ENCODE data around the gene ENTREP1. TPM values are rescaled to one million over a fixed set of nuclear protein-coding genes. Genes with fewer than 3 reads are reported as not detected.

ENTREP1 gene
- total RNA-seq, 1 experiment from 2014 or later: 0.35 TPM

DNA sequence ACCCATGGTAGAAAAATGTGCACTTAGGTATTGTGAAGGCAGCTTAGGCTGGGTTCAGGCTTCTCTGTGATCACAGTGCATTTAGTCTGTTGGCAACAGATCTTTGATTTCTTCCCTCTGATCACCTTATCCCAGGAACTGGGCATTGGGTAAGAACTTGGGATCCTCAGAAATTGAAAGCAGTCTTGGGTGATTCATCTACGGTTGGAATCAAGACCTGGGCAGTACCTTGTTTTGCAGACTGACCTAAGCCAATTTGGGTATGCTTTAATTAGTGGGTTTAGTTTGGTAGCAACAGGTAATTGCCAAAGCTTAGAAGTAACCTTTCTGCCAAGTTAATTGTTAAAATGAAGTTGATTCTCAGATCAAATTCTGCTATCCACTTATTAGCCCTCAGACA is 17.8 kb downstream of the ENTREP1 start:
- CTCF ChIA-PET: no interaction called here
- intact Hi-C loops (cut with micrococcal nuclease; ENCODE audit: unreplicated experiment): no loop called here
- no TSS peak for BruUV-seq (replicated peaks)

DNA sequence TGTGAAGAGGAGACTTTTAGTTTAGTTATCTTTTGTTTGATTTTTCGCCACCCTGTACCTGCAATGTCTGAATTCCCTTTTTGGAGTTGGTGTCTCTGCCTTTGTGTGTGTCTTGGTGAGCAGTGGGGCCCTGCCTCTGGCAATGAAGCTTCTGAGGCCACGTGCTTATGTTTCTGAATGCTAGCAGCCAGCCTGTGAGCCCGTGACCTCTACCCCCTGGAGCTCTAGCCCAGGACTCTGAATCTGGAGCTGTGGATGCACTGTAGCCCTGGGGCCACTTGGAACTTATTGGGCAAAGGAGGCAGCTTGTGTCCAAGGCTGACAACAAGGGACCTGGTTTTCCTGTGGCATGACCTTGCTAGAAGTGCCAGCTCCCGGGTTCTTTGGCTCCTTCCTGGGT is 19.4 kb downstream of the ENTREP1 start:
- H3K4me3 ChIP-seq: no peak overlapping the region
- no peaks in the 10 kb centered on the region for H3K79me2 ChIP-seq (ENCODE audit: low read depth)
- H3K27me3 ChIP-seq (ENCODE audit: insufficient read depth, low read depth): no peaks in the 10 kb centered on the region
- H4K20me1 ChIP-seq (ENCODE audit: insufficient read depth): no peaks in the 10 kb centered on the region
- H3K27ac ChIP-seq: no peak overlapping the region
- H2AFZ ChIP-seq: no peak overlapping the region
- no peak for TF ChIP-seq EZH2 (IDR thresholded peaks at IDR 0.05; ENCODE audit: low read depth)
- no peak for TF ChIP-seq CTCF (conservative IDR thresholded peaks at IDR 0.05)
- intact Hi-C loops (cut with micrococcal nuclease; ENCODE audit: unreplicated experiment): no loop called here
- ChIA-PET POLR2A (ENCODE audit: unreplicated experiment) (interaction anchor here (0.6 kb wide), 2 partner anchors 10 to 41 kb away, joined by 5 to 17 read pairs; no protein-coding TSS in a partner anchor), CTCF (no interaction called here)
- H3K4me1 ChIP-seq (replicated peaks; ENCODE audit: insufficient read depth): no peaks in the 10 kb centered on the region
- H3K9me3 ChIP-seq (ENCODE audit: insufficient read depth, low read depth): no peaks in the 10 kb centered on the region
- H3K36me3 ChIP-seq (ENCODE audit: low read depth): no peaks in the 10 kb centered on the region
- DNase-seq: no peak
- H3K9me2 ChIP-seq (ENCODE audit: insufficient read depth): 0 out of 2 replicates have a peak, but pooled peaks cover 1% of the 10 kb centered on the region
- H3F3A ChIP-seq (ENCODE audit: insufficient read depth, low read depth): no peaks in the 10 kb centered on the region
- no TSS peak for BruUV-seq (replicated peaks)
- no peak overlapping the region for H3K4me2 ChIP-seq

More for the DNA sequence above, 17.8 kb downstream of the ENTREP1 start:
- TF ChIP-seq EZH2 (IDR thresholded peaks at IDR 0.05; ENCODE audit: low read depth): no peak
- TF ChIP-seq CTCF (conservative IDR thresholded peaks at IDR 0.05): no peak
- Histone ChIP-seq H3K4me3 (no peak overlapping the region), H3K27me3 (ENCODE audit: insufficient read depth, low read depth) (no peaks in the 10 kb centered on the region), H3K9me3 (ENCODE audit: insufficient read depth, low read depth) (no peaks in the 10 kb centered on the region), H3F3A (ENCODE audit: insufficient read depth, low read depth) (no peaks in the 10 kb centered on the region), H3K4me1 (replicated peaks; ENCODE audit: insufficient read depth) (no peaks in the 10 kb centered on the region), H2AFZ (no peak overlapping the region), H3K9me2 (ENCODE audit: insufficient read depth) (no peaks in the 10 kb centered on the region), H4K20me1 (ENCODE audit: insufficient read depth) (no peaks in the 10 kb centered on the region), H3K27ac (no peak overlapping the region), H3K36me3 (ENCODE audit: low read depth) (no peaks in the 10 kb centered on the region), H3K4me2 (no peak overlapping the region), H3K79me2 (ENCODE audit: low read depth) (no peaks in the 10 kb centered on the region)
- POLR2A ChIA-PET (ENCODE audit: unreplicated experiment): no interaction called here
- no peak for DNase-seq

DNA sequence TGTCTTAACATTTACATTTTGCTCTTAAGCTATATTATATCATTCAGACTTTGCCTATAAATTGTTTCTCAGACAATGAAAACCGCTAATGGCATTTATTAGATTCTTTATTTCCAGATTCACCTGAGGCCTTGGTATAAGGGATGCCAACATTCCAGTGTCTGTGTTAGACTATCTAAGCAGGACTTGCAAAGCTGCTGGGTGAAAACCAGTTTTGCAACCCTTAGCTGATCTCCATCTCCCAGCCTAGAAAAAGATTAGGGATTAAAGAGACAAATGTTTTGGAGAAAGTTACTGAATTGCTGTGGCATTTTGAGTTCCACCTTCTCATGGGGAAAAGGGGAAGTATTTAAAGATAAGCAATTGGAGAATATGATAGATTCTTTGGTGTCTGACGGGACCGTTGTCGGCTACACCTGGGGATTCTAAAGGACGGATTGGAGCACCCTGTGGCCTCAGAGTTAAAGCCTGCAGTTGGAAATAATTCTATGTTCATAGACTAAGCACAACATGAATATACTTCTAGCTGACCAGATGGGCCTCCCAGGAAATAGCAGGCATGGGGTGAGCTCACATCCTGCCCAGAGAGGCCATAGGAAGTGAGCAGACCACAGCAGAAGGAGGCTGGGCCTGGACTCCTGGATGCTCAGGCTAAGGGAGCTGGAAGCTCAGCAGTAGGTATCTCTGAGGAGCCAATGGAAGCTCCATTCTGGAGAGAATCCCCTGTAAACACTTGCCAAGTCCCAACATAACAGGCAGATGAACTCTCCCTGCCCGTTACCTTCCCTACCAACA is 21.8 kb downstream of the ENTREP1 start:
- Histone ChIP-seq H3K79me2 (ENCODE audit: low read depth) (no peaks in the 10 kb centered on the region), H3K9me3 (ENCODE audit: insufficient read depth, low read depth) (no peaks in the 10 kb centered on the region), H3F3A (ENCODE audit: insufficient read depth, low read depth) (no peaks in the 10 kb centered on the region), H3K4me3 (no peak overlapping the region), H3K9me2 (ENCODE audit: insufficient read depth) (0 out of 2 replicates have a peak, but pooled peaks cover 3% of the 10 kb centered on the region), H4K20me1 (ENCODE audit: insufficient read depth) (no peaks in the 10 kb centered on the region), H3K27me3 (ENCODE audit: insufficient read depth, low read depth) (no peaks in the 10 kb centered on the region), H3K27ac (no peak overlapping the region), H2AFZ (no peak overlapping the region), H3K4me1 (replicated peaks; ENCODE audit: insufficient read depth) (no peaks in the 10 kb centered on the region), H3K36me3 (ENCODE audit: low read depth) (no peaks in the 10 kb centered on the region), H3K4me2 (no peak overlapping the region)
- intact Hi-C loops (cut with micrococcal nuclease; ENCODE audit: unreplicated experiment): no loop called here
- ChIA-PET POLR2A (ENCODE audit: unreplicated experiment) (no interaction called here), CTCF (no interaction called here)
- TF ChIP-seq CTCF (conservative IDR thresholded peaks at IDR 0.05) (no peak), EZH2 (IDR thresholded peaks at IDR 0.05; ENCODE audit: low read depth) (no peak)
- DNase-seq: peak; percentile 11 to 66
- no TSS peak for BruUV-seq (replicated peaks)
